Measurements from ENCODE around the gene PDE4B.

PDE4B gene

DNA sequence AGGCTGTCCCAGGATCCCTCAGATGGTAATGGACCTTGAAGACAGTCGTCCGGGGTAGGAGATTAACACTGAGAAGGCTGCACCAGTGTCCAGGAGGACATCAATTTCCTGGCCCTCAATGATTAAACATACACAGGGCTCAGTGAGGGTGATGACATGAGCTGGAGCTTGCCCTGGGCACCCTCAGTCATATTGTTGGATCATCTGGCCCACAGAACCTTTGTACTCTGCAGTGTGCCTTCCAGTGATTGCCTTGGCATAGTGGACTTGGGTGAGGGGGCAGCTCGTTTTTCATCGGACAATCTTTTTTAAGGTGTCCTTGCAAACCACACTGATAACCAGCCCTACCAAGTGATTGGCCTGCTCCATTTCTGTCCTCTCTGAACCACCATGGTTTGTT is 630.1 kb downstream of the PDE4B start:
- no peak for DNase-seq (ENCODE audit: low read depth)
